Mesothelial cell of epicardium (in vitro differentiated cells): ENCODE results near the gene LRMDA. TPM values are rescaled to one million over a fixed set of nuclear protein-coding genes. Genes with fewer than 3 reads are reported as not detected.

Experiments
- DNase-seq, 2 experiments: peaks; one replicate each; pipeline ENCODE4 v3.0.0; 2021; ENCODE audit warnings: low spot score in 2 of 2; ENCODE audit not compliant: unreplicated experiment in 2 of 2
- H3K27ac Mint-ChIP-seq: 2 replicates; pipeline ENCODE4 v1.8.0; 2021; ENCODE audit warnings: mixed read lengths
- H3K27me3 Mint-ChIP-seq: 2 replicates; pipeline ENCODE4 v1.8.0; 2021; ENCODE audit warnings: low read depth, mixed read lengths
- H3K36me3 Mint-ChIP-seq: 2 replicates; pipeline ENCODE4 v1.8.0; 2021; ENCODE audit warnings: mixed read lengths
- H3K4me1 Mint-ChIP-seq: 2 replicates; pipeline ENCODE4 v1.8.0; 2021; ENCODE audit warnings: mixed read lengths
- H3K4me3 Mint-ChIP-seq: 2 replicates; pipeline ENCODE4 v1.8.0; 2021; ENCODE audit warnings: mild to moderate bottlenecking, moderate library complexity, mixed read lengths
- H3K9me3 Mint-ChIP-seq: 2 replicates; pipeline ENCODE4 v1.8.0; 2021; ENCODE audit warnings: mixed read lengths
- total RNA-seq: library from RNA; stranded (reverse); gene quantifications from 3 replicates; pipeline ENCODE4 v1.2.1, GENCODE V29; 2021
- TF ChIP-seq, protein P1 (sequence below): fragments of 200-600 bp; sonication (generic); IDR thresholded peaks from one replicate; pipeline ENCODE4 v1.5.0; 2021; ENCODE audit warnings: antibody characterized with exemption; ENCODE audit not compliant: unreplicated experiment

The LRMDA gene
- total RNA-seq, 1 donor from 2014 or later: 2.0 TPM

GRCh38 chr10:75703191-75703854, 271.9 kb downstream of the LRMDA start:
- H3K27me3 Mint-ChIP-seq: peaks cover 61% of the 10 kb centered on the region
- no peak for DNase-seq
- H3K27ac Mint-ChIP-seq: no peak overlapping the region
- TF ChIP-seq, protein P1, sequence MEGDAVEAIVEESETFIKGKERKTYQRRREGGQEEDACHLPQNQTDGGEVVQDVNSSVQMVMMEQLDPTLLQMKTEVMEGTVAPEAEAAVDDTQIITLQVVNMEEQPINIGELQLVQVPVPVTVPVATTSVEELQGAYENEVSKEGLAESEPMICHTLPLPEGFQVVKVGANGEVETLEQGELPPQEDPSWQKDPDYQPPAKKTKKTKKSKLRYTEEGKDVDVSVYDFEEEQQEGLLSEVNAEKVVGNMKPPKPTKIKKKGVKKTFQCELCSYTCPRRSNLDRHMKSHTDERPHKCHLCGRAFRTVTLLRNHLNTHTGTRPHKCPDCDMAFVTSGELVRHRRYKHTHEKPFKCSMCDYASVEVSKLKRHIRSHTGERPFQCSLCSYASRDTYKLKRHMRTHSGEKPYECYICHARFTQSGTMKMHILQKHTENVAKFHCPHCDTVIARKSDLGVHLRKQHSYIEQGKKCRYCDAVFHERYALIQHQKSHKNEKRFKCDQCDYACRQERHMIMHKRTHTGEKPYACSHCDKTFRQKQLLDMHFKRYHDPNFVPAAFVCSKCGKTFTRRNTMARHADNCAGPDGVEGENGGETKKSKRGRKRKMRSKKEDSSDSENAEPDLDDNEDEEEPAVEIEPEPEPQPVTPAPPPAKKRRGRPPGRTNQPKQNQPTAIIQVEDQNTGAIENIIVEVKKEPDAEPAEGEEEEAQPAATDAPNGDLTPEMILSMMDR: no peak
- H3K4me1 Mint-ChIP-seq: peaks cover 19% of the 10 kb centered on the region
- peaks cover 8% of the 10 kb centered on the region for H3K9me3 Mint-ChIP-seq
- H3K4me3 Mint-ChIP-seq: no peak overlapping the region
- H3K36me3 Mint-ChIP-seq: peaks cover 3% of the 10 kb centered on the region

DNA sequence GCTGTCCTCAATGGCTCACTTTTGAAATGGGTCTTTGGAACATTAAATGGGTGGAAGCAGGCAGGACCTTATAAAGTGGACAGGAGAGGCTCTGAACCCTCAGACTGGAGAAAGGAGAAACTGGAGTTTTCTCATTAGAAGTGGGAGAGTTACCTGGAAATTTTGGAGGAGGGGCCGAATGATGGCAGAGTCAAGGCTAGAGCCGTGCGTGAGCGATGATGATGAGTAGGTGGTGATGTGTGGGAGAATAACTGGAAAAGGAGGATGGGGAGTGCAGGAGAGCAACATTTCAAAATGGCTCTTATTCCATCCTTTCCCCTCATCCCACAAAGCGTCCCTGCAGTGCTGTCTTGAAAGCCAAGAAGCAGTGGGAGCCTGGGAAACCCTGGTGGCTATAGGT, 274.0 kb downstream of the LRMDA start:
- Mint-ChIP-seq H3K36me3 (no peaks in the 10 kb centered on the region), H3K27me3 (peaks cover 71% of the 10 kb centered on the region), H3K4me1 (peaks cover 24% of the 10 kb centered on the region), H3K27ac (no peak overlapping the region), H3K4me3 (no peak overlapping the region), H3K9me3 (peaks cover 3% of the 10 kb centered on the region)
- no peak for DNase-seq
- TF ChIP-seq, protein P1: no peak

- DNase-seq: no peak
- H3K27me3 Mint-ChIP-seq: peaks cover 71% of the 10 kb centered on the region
- peaks cover 24% of the 10 kb centered on the region for H3K4me1 Mint-ChIP-seq
- no peak overlapping the region for H3K27ac Mint-ChIP-seq
- H3K36me3 Mint-ChIP-seq: no peaks in the 10 kb centered on the region
- peaks cover 3% of the 10 kb centered on the region for H3K9me3 Mint-ChIP-seq
- TF ChIP-seq, protein P1: no peak
- no peak overlapping the region for H3K4me3 Mint-ChIP-seq
Measured at GRCh38 chr10:75707080-75707840, 275.8 kb downstream of the LRMDA start.

GRCh38 chr10:75708060-75708459, 276.6 kb downstream of the LRMDA start:
- Mint-ChIP-seq H3K36me3 (no peaks in the 10 kb centered on the region), H3K4me1 (peaks cover 24% of the 10 kb centered on the region), H3K4me3 (no peak overlapping the region), H3K9me3 (peaks cover 3% of the 10 kb centered on the region), H3K27me3 (peaks cover 71% of the 10 kb centered on the region), H3K27ac (no peak overlapping the region)
- TF ChIP-seq, protein P1: no peak
- DNase-seq: no peak

GRCh38 chr10:75709245-75709644, 277.8 kb downstream of the LRMDA start:
- H3K36me3 Mint-ChIP-seq: no peaks in the 10 kb centered on the region
- DNase-seq: no peak
- peaks cover 69% of the 10 kb centered on the region for H3K27me3 Mint-ChIP-seq
- peaks cover 21% of the 10 kb centered on the region for H3K4me1 Mint-ChIP-seq
- H3K27ac Mint-ChIP-seq: no peak overlapping the region
- TF ChIP-seq, protein P1: no peak
- peaks cover 3% of the 10 kb centered on the region for H3K9me3 Mint-ChIP-seq
- no peak overlapping the region for H3K4me3 Mint-ChIP-seq
